HG02852 (cell line): ENCODE results near the gene NPAS3.

Experiments
- ATAC-seq: cut with Tn5 transposase; IDR thresholded peaks from one replicate; pipeline ENCODE4 v1.9.1; 2021; ENCODE audit warnings: mild to moderate bottlenecking, moderate library complexity; ENCODE audit not compliant: unreplicated experiment

The NPAS3 gene

GRCh38 chr14:33767586-33768457 lies 829.1 kb downstream of the NPAS3 start:
- ATAC-seq = no peak

- no peak for ATAC-seq
These were observed 829.8 kb downstream of the NPAS3 start for GRCh38 chr14:33768458-33768830.

GRCh38 chr14:33773205-33774030 lies 834.7 kb downstream of the NPAS3 start:
- no peak for ATAC-seq

- ATAC-seq = no peak
These were observed 835.5 kb downstream of the NPAS3 start for GRCh38 chr14:33774161-33774560.

- ATAC-seq = no peak
These were observed 836.2 kb downstream of the NPAS3 start for GRCh38 chr14:33774723-33775470.

GRCh38 chr14:33776871-33777270 lies 838.2 kb downstream of the NPAS3 start:
- ATAC-seq = no peak

- ATAC-seq = no peak
These were observed 839.0 kb downstream of the NPAS3 start for GRCh38 chr14:33777681-33778080.

- no peak for ATAC-seq
These were observed 841.4 kb downstream of the NPAS3 start for GRCh38 chr14:33780035-33780434.

- no peak for ATAC-seq
These were observed 842.6 kb downstream of the NPAS3 start for GRCh38 chr14:33781236-33781635.

- ATAC-seq = no peak
These were observed 844.2 kb downstream of the NPAS3 start for GRCh38 chr14:33782923-33783322.

GRCh38 chr14:33786091-33786825 lies 847.6 kb downstream of the NPAS3 start:
- ATAC-seq = no peak

- no peak for ATAC-seq
These were observed 849.5 kb downstream of the NPAS3 start for GRCh38 chr14:33788161-33788560.

- peak; percentile 38 for ATAC-seq
These were observed 852.3 kb downstream of the NPAS3 start for GRCh38 chr14:33790996-33791395.

GRCh38 chr14:33792009-33792719 lies 853.5 kb downstream of the NPAS3 start:
- peak; percentile 86 for ATAC-seq

GRCh38 chr14:33792720-33793368 lies 854.2 kb downstream of the NPAS3 start:
- peak; percentile 36 for ATAC-seq

GRCh38 chr14:33793398-33794110 lies 854.9 kb downstream of the NPAS3 start:
- ATAC-seq = no peak

- no peak for ATAC-seq
These were observed 856.2 kb downstream of the NPAS3 start for GRCh38 chr14:33794791-33795305.

- no peak for ATAC-seq
These were observed 857.7 kb downstream of the NPAS3 start for GRCh38 chr14:33796356-33796755.
